Activated CD8-positive, alpha-beta T cell treated with anti-CD3 and anti-CD28 coated beads, Interleukin-2, amount 10 ng/mL, durations not matched to agents 7 days and 5 days (primary cell): ENCODE measurements around the gene CYP2A7. TPM values are rescaled to one million over a fixed set of nuclear protein-coding genes. Genes with fewer than 3 reads are reported as not detected.
A peak's percentile ranks its signal among the peaks of the same experiment; 100 is the strongest.
"Not testable (repeated sequence)": the region's sequence is repeated elsewhere in the genome, so short reads cannot be mapped to it uniquely, and the experiment has no call there.

ENCODE experiments used
- ATAC-seq: fragments of 150-1000 bp; cut with Tn5 transposase; one replicate; pipeline ENCODE4 v1.10.0; 2021; ENCODE audit warnings: moderate library complexity
- CTCF ChIA-PET: fragments of 350-600 bp; sonication (Branson Sonifier 250); formaldehyde crosslinking; loops from one replicate; lab custom pipeline; 2021; ENCODE audit warnings: antibody characterized with exemption; lab: Charles Lee
- POLR2A ChIA-PET: fragments of 350-600 bp; sonication (Branson Sonifier 250); formaldehyde crosslinking; loops from one replicate; lab custom pipeline; 2021; ENCODE audit warnings: antibody characterized with exemption; lab: Charles Lee
- DNase-seq: peaks from one replicate; pipeline ENCODE4 v3.0.0-alpha.2; 2020
- H3K27ac Mint-ChIP-seq: one replicate; pipeline ENCODE4 v1.8.0; 2021; ENCODE audit warnings: mild to moderate bottlenecking, mixed read lengths
- H3K27me3 Mint-ChIP-seq: one replicate; pipeline ENCODE4 v1.8.0; 2021; ENCODE audit warnings: low read depth, mixed read lengths
- H3K36me3 Mint-ChIP-seq: one replicate; pipeline ENCODE4 v1.8.0; 2021; ENCODE audit warnings: low read depth, mixed read lengths
- H3K4me1 Mint-ChIP-seq: one replicate; pipeline ENCODE4 v1.8.0; 2021; ENCODE audit warnings: low read depth, mixed read lengths
- H3K4me3 Mint-ChIP-seq: one replicate; pipeline ENCODE4 v1.8.0; 2021; ENCODE audit warnings: mild to moderate bottlenecking, mixed read lengths
- H3K9me3 Mint-ChIP-seq: one replicate; pipeline ENCODE4 v1.8.0; 2022; ENCODE audit warnings: mixed read lengths; ENCODE audit not compliant: insufficient read depth
- total RNA-seq, 2 experiments: library from RNA; stranded (reverse); gene quantifications; one replicate each; pipeline ENCODE4 v1.2.3, GENCODE V29; 2021

The CYP2A7 gene
- total RNA-seq, 2 experiments from 2014 or later: not detected

DNA sequence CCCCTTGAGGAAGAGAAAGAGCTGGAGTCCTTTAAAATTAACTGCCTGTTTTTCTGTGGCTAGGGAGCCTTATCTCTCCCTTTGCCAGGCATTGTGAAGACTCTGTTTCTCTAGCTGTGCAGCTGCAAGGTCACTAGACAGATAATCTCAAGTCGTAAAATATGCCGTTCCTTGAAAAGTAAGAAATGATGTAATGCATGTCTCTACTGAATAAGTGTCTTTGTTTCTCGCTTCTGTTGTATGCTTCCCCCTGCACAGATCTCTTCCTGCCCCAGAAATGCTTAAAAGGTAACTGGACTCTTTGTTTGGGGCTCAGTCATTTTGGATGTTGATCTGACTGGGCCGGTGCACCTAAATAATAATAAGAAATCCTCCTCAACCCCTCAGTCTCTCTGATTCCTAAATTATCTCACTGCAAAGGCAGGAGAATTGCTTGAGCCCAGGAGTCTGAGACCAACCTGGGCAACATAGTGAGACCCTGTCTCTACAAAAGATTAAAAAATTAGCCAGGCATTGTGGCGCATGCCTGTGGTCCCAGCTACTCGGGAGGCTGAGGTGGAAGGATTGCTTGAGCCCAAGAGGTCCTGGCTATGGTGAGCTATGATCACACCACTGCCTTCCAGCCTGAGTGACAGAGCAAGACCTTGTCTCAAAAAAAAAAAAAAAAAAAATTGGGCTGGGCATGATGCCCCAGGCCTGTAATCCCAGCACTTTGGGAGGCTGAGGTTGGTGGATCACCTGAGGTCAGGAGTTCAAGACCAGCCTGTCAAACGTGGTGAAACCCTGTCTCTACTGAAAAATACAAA, 48.1 kb downstream of the CYP2A7 start:
- Mint-ChIP-seq H3K27ac (peak overlapping the region; percentile 2), H3K4me1 (peaks cover 12% of the 10 kb centered on the region)
- H3K9me3 Mint-ChIP-seq, CTCF ChIA-PET, H3K4me3 Mint-ChIP-seq, ATAC-seq, DNase-seq, H3K27me3 Mint-ChIP-seq, H3K36me3 Mint-ChIP-seq, POLR2A ChIA-PET: not testable (repeated sequence)

DNA sequence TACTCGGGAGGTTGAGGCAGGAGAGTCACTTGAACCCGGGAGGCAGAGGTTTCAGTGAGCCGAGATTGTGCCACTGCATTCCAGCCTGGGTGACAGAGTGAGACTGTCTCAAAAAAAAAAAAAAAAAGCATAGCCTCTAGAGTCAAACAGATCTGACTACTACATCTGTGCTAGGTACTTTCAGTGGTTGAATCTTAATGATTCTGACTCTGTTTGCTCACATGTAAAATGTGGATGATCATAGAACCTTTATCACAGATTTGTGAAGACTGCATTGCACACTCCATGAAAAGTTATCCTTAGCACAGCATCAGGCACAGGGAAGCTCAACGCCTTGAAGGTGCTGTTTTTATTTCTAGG, 49.6 kb downstream of the CYP2A7 start:
- ChIA-PET CTCF (interaction anchor here (0.9 to 1.9 kb wide), 2 partner anchors 26 to 34 kb away, joined by 3 to 5 read pairs; partner anchors contain the start of gene EGLN2), POLR2A (interaction anchor here (0.7 kb wide), 1 partner anchor 1580 kb away, joined by 6 read pairs; no protein-coding TSS in a partner anchor)
- not testable (repeated sequence) for H3K9me3 Mint-ChIP-seq, H3K27ac Mint-ChIP-seq, H3K27me3 Mint-ChIP-seq, H3K4me3 Mint-ChIP-seq, DNase-seq, ATAC-seq, H3K36me3 Mint-ChIP-seq
- peaks cover 12% of the 10 kb centered on the region for H3K4me1 Mint-ChIP-seq

DNA sequence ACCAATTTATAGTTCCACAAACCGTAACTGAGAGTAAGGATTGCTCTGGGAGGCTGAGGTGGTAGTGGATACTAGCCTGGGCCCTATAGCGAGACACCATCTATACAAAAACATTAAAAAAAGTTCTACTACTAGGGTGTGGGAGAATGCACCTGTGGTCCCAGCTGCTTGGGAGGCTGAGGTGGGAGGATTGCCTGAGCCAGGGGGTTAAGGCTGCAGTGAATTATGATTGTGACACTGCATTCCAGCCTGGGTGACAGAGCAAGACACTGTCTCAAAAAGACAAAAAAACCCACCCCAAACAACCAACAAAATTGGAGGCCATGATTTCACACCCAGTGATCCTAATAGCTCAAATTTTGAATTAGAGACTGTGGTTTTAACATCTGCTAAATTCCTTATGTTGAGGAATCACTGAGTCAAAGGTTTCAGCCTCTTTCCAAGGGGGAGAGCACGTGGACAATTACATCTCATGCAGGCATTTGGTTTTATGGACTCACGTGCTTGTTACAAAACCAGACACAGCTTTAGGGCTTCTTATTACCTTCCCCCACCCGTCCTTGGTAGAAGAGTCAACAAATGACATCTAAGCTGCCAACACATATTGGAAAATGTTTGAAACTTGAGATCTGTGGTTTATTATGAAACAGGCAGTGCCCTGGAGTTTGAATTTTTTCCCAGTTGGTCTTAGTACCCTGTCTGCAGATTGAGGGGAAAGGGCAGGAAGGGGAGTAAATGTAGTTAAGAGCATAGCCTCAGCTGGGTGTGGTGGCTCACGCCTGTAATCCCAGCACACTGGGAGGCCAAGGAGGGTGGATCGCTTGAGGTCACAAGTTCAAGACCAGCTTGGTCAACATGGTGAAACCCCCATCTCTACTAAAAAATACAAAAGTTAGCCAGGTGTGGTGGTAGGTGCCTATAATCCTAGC, 50.3 kb downstream of the CYP2A7 start:
- no peak for ATAC-seq
- Mint-ChIP-seq H3K4me3 (no peak overlapping the region), H3K4me1 (peaks cover 19% of the 10 kb centered on the region), H3K27me3 (no peaks in the 10 kb centered on the region), H3K27ac (no peak overlapping the region), H3K36me3 (peaks cover 9% of the 10 kb centered on the region), H3K9me3 (no peaks in the 10 kb centered on the region)
- CTCF ChIA-PET: interaction anchor here (0.9 to 1.9 kb wide), 3 partner anchors 25 to 380 kb away, joined by 3 to 5 read pairs (median 3); partner anchors contain the start of gene EGLN2
- no peak for DNase-seq
- POLR2A ChIA-PET: no interaction called here

DNA sequence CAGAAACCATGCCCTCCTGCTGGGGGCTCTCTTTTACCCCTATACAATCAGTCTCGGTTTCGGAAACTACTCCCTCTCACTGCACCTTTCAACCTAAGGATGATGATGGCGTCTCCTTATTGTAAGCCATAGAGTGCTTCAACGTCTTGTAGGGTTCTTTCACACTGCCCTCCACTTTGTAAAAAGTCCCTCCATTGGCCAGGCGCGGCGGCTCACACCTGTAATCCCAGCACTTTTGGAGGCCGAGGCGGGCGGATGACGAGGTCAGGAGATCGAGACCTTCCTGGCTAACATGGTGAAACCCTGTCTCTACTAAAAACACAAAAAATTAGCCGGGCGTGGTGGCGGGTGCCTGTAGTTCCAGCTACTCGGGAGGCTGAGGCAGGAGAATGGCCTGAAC, 51.3 kb downstream of the CYP2A7 start:
- POLR2A ChIA-PET, H3K4me3 Mint-ChIP-seq, H3K27me3 Mint-ChIP-seq, H3K27ac Mint-ChIP-seq, ATAC-seq, CTCF ChIA-PET, DNase-seq, H3K9me3 Mint-ChIP-seq: not testable (repeated sequence)
- Mint-ChIP-seq H3K36me3 (peaks cover 15% of the 10 kb centered on the region), H3K4me1 (peaks cover 25% of the 10 kb centered on the region)

DNA sequence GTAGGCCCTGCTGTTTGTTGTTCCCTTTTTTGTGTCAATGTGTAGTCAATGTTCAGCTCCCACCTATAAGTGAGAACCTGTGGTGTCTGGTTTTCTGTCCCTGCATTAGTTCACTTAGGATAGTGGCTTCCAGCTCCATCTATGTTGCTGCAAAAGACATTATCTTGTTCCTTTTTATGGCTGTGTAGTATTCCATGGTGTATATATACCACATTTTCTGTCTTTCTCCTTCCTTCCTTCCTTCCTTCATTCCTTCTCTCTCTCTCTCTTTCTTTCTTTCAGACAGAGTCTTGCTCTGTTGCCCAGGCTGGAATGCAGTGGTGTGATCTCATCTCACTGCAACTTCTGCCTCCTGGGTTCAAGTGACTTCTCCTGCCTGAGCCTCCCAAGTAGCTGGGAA, 52.8 kb downstream of the CYP2A7 start:
- no peak overlapping the region for H3K4me3 Mint-ChIP-seq
- H3K4me1 Mint-ChIP-seq: peaks cover 34% of the 10 kb centered on the region
- ATAC-seq: no peak
- H3K9me3 Mint-ChIP-seq: no peaks in the 10 kb centered on the region
- ChIA-PET CTCF (no interaction called here), POLR2A (no interaction called here)
- peaks cover 17% of the 10 kb centered on the region for H3K36me3 Mint-ChIP-seq
- H3K27ac Mint-ChIP-seq: no peak overlapping the region
- no peak for DNase-seq
- no peaks in the 10 kb centered on the region for H3K27me3 Mint-ChIP-seq

DNA sequence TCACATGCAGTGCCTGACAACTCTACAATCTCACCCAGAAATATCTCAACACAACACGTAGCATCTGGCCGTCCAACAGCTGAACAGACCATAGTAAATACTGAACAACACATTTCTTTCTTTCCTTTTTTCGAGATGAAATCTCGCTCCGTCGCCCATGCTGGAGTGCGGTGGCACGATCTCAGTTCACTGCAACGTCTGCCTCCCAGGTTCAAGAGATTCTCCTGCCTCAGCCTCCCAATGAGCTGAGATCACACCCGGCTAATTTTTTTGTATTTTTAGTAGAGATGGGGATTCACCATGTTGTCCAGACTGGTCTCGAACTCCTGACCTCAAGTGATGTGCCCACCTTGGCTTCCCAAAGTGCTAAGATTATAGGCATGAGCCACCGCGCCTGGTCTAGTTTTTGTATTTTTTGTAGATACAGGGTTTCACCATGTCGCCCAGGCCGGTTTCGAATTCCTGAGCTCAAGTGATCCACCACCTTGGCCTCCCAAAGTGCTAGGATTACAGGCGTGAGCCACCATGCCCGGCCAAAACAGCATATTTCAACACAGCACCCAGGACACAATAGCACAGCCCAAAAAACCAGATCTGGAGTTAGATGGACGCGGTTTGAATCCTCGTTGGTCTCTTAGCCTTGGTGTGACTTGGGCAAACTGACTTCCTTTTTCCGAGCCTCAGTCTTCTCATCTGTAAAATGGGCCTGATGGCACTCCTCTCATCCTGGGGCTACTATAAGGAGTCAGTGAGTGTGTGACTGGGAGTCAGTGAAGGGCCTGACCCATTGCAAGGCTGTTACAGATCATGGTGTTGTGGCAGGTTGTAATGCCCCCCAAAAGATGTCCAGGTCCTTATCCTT, 54.4 kb downstream of the CYP2A7 start:
- no peaks in the 10 kb centered on the region for H3K9me3 Mint-ChIP-seq
- peaks cover 35% of the 10 kb centered on the region for H3K4me1 Mint-ChIP-seq
- H3K36me3 Mint-ChIP-seq: peaks cover 17% of the 10 kb centered on the region
- CTCF ChIA-PET: interaction anchor here (1.1 kb wide), 1 partner anchor 83 kb away, joined by 3 read pairs; no protein-coding TSS in a partner anchor
- POLR2A ChIA-PET: no interaction called here
- H3K27ac Mint-ChIP-seq: peak overlapping the region; percentile 66
- no peak for ATAC-seq
- no peak overlapping the region for H3K4me3 Mint-ChIP-seq
- H3K27me3 Mint-ChIP-seq: no peaks in the 10 kb centered on the region
- DNase-seq: no peak

DNA sequence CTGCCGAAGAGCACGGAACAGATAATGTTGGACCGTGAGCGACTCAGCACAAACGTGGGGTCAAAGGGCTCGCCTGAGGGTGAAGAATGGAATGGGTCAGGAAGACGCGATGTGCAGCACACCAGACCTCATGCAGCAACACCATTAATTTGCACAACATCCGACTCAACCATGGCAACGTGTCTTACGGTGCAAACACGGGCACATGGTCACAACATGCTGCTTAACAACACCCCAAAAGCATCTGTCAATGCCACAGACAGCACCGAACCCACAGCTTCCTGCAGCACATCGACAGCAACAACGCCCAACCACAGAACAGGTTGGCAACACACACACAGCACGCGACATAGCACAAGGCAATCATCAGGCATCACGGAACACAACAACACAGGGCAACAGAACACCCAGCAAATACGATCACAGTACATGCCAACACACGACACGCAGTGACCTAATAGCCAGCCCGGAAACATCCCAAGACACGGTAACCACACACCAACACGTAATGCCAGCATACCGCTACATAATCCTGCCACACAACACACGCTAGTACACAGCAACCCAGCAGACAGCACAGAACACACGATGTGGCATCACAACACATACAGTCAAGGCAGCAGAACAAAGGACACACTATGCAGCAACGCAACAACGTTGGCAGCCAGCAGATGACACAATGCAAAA, 55.2 kb downstream of the CYP2A7 start:
- DNase-seq (peak; percentile 77), ATAC-seq (peak; percentile 88)
- H3K27ac Mint-ChIP-seq: peak overlapping the region; percentile 66
- CTCF ChIA-PET, H3K4me3 Mint-ChIP-seq, H3K27me3 Mint-ChIP-seq, H3K9me3 Mint-ChIP-seq, POLR2A ChIA-PET: not testable (repeated sequence)
- H3K4me1 Mint-ChIP-seq: peaks cover 34% of the 10 kb centered on the region
- peaks cover 17% of the 10 kb centered on the region for H3K36me3 Mint-ChIP-seq

DNA sequence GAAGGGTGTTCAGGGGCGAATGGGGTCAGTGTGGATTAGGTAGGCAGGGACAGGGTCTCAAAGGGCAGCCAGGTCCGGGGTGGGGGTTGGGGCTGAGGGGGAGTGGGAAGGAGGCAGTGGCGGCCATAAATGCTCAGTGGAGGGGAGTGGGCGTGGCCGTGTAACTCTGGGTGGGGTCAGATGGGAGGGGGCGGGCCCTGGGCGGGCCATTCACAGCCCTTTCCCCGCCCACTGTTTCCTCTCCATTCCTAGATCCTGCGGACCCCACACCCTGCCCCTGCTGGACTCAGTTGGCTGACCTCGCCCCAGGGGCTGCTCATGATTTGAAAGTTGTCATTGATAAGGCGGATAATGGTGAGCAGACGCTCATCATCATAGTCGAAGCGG, 55.7 kb downstream of the CYP2A7 start:
- Mint-ChIP-seq H3K36me3 (peaks cover 17% of the 10 kb centered on the region), H3K4me1 (peaks cover 34% of the 10 kb centered on the region), H3K27ac (peak overlapping the region; percentile 66)
- ATAC-seq, POLR2A ChIA-PET, CTCF ChIA-PET, DNase-seq, H3K27me3 Mint-ChIP-seq, H3K9me3 Mint-ChIP-seq, H3K4me3 Mint-ChIP-seq: not testable (repeated sequence)

DNA sequence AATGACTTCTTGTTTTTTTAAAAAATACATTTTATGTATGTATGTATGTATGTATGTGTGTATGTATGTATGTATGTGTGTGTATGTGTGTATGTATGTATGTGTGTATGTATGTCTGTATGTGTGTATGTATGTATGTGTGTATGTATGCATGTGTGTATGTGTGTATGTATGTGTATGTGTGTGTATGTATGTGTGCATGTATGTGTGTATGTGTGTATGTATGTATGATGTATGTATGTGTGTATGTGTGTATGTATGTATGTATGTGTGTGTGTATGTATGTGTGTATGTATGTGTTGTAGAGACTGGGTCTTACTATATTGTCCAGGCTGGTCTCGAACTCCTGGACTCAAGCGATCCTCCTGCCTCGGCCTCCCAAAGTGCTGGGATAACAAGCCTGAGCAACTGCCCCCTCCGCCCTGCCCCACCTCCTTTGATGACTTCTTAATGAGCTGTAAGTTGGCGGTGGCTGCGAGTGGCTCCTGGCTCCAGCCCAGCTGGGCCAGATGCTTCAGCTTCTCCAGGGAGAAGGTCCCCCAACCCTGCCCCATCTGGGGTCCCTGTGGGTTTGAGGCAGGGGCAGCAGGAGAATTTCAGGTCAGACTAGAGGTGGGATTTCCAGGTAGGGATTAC, 56.5 kb downstream of the CYP2A7 start:
- H3K4me1 Mint-ChIP-seq: peaks cover 34% of the 10 kb centered on the region
- CTCF ChIA-PET, ATAC-seq, H3K9me3 Mint-ChIP-seq, H3K27ac Mint-ChIP-seq, DNase-seq, H3K4me3 Mint-ChIP-seq, H3K27me3 Mint-ChIP-seq, POLR2A ChIA-PET: not testable (repeated sequence)
- peaks cover 17% of the 10 kb centered on the region for H3K36me3 Mint-ChIP-seq
